Measurements from ENCODE around the gene TMEM91. TPM values are rescaled to one million over a fixed set of nuclear protein-coding genes. Genes with fewer than 3 reads are reported as not detected.

The TMEM91 gene
- total and polyA plus RNA-seq, 2 of the 4 experiments (the other 2 are of a cell fraction), result 1.4 to 4.8 TPM

DNA sequence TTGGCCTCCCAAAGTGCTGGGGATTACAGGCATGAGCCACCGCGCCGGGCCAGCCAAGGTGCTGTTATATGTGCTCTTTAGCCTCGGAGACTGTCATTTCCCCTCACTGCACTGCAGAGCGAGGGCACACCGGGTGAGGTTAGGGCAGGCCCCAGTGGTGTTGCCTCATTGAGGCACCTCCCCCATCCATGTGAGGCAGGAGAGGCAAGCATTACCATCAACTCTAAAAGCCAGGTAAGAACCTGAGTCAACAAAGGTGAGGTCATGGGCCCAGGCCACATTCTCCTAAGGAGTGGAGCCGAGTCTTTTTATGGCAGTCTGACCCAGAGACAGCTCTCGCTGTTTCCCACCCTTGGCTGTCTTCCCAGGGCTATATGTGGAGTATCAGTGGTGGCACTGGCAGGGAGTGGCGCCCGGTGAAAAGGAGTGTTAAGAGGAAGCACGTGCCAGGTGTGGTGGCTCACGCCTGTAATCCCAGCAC is 39.9 kb downstream of the TMEM91 start:
- Histone ChIP-seq H2BK15ac (ENCODE audit: low read depth, low read length) (no peak overlapping the region), H3K4me2 (ENCODE audit: low read depth, low read length) (no peak overlapping the region), H3K56ac (ENCODE audit: extremely low read depth, insufficient read depth, low read length) (no peak overlapping the region), H3K79me1 (ENCODE audit: low read depth in 1 of 2, low read length in 2 of 2) (no peaks in the 10 kb centered on the region; a peak in 1 of 4 replicates), H4K91ac (ENCODE audit: insufficient read depth, low read depth, low read length) (no peak overlapping the region), H3K27me3 (ENCODE audit: control insufficient read depth, insufficient read depth, low read length) (no peaks in the 10 kb centered on the region), H3K18ac (ENCODE audit: low read depth, low read length) (no peak overlapping the region), H2AFZ (replicated peaks; ENCODE audit: low read length, poor library complexity) (no peak overlapping the region), H2AK5ac (ENCODE audit: low read depth, low read length) (no peak overlapping the region), H3K27ac (ENCODE audit: insufficient read depth, low read length) (no peak overlapping the region), H2AK9ac (replicated peaks; ENCODE audit: low read depth, low read length, poor library complexity) (no peak overlapping the region), H3K9me3 (ENCODE audit: control insufficient read depth, insufficient read depth, low read length) (no peaks in the 10 kb centered on the region), H4K20me1 (ENCODE audit: insufficient read depth, low read length) (no peaks in the 10 kb centered on the region), H3K36me3 (ENCODE audit: control insufficient read depth, insufficient read depth, low read length) (peaks cover 51% of the 10 kb centered on the region), H3K23ac (ENCODE audit: low read depth, low read length) (no peak overlapping the region), H2BK20ac (ENCODE audit: low read depth, low read length) (no peak overlapping the region), H3K4me3 (ENCODE audit: insufficient read depth, low read depth, low read length) (no peak overlapping the region), H3K9ac (ENCODE audit: low read depth, low read length) (no peak overlapping the region), H3K4ac (ENCODE audit: low read depth, low read length) (no peak overlapping the region), H4K8ac (ENCODE audit: low read depth in 2 of 2, low read length in 2 of 2) (no peak overlapping the region), H3K14ac (replicated peaks; ENCODE audit: low read depth, low read length) (no peak overlapping the region), H2BK5ac (ENCODE audit: low read depth, low read length, poor library complexity, severe bottlenecking) (no peak overlapping the region), H3K4me1 (ENCODE audit: control insufficient read depth, insufficient read depth, low read length) (no peaks in the 10 kb centered on the region), H4K5ac (ENCODE audit: low read depth, low read length) (no peak overlapping the region), H2BK120ac (ENCODE audit: low read depth, low read length) (no peak overlapping the region), H3K9me1 (ENCODE audit: insufficient read depth, low read length) (no peaks in the 10 kb centered on the region; the same call in 1 of the 2 replicates)
- ChIA-PET POLR2A (ENCODE audit: unreplicated experiment) (no interaction called here), CTCF (no interaction called here)
- in situ Hi-C loops (cut with MboI; ENCODE audit: low sequenced_read_pairs), result no loop called here
- DNase-seq, result no peak
- no TSS peak for BruUV-seq (replicated peaks)
- TF ChIP-seq CHD1 (IDR thresholded peaks at IDR 0.05; ENCODE audit: low read depth, low read length) (no peak), BHLHE40 (IDR thresholded peaks at IDR 0.05; ENCODE audit: low read depth, low read length) (no peak), MAFK (IDR thresholded peaks at IDR 0.05; ENCODE audit: low read depth, low read length) (no peak), ELK1 (IDR thresholded peaks at IDR 0.05; ENCODE audit: borderline replicate concordance, low read depth, low read length) (no peak), POLR2A (IDR thresholded peaks at IDR 0.05; ENCODE audit: low read depth, low read length) (no peak), RCOR1 (IDR thresholded peaks at IDR 0.05; ENCODE audit: insufficient replicate concordance, low read length) (no peak), CEBPB (IDR thresholded peaks at IDR 0.05; ENCODE audit: low read depth, low read length) (no peak), USF2 (IDR thresholded peaks at IDR 0.05; ENCODE audit: low read depth, low read length) (no peak), NFE2L2 (IDR thresholded peaks at IDR 0.05; ENCODE audit: low read depth, low read length) (no peak), MXI1 (IDR thresholded peaks at IDR 0.05; ENCODE audit: borderline replicate concordance, low read depth, low read length) (no peak), FOS (IDR thresholded peaks at IDR 0.05; ENCODE audit: low read depth, low read length) (no peak), RFX5 (IDR thresholded peaks at IDR 0.05; ENCODE audit: low read depth, low read length) (no peak), RAD21 (IDR thresholded peaks at IDR 0.05; ENCODE audit: low read length) (no peak), MAZ (IDR thresholded peaks at IDR 0.05; ENCODE audit: borderline replicate concordance, low read depth, low read length) (no peak), SMC3 (IDR thresholded peaks at IDR 0.05; ENCODE audit: low read depth, low read length) (no peak)
- TF ChIP-seq, protein P1, sequence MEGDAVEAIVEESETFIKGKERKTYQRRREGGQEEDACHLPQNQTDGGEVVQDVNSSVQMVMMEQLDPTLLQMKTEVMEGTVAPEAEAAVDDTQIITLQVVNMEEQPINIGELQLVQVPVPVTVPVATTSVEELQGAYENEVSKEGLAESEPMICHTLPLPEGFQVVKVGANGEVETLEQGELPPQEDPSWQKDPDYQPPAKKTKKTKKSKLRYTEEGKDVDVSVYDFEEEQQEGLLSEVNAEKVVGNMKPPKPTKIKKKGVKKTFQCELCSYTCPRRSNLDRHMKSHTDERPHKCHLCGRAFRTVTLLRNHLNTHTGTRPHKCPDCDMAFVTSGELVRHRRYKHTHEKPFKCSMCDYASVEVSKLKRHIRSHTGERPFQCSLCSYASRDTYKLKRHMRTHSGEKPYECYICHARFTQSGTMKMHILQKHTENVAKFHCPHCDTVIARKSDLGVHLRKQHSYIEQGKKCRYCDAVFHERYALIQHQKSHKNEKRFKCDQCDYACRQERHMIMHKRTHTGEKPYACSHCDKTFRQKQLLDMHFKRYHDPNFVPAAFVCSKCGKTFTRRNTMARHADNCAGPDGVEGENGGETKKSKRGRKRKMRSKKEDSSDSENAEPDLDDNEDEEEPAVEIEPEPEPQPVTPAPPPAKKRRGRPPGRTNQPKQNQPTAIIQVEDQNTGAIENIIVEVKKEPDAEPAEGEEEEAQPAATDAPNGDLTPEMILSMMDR (conservative IDR thresholded peaks at IDR 0.05; ENCODE audit: low read depth, low read length), result no peak
- no peak for ATAC-seq (ENCODE audit: low read depth)
- dilution Hi-C loops (cut with HindIII; ENCODE audit: low sequenced_read_pairs, unreplicated experiment), result no loop called here
- WGBS, 2 experiments (ENCODE audit: extremely low coverage in 2 of 2, insufficient read length in 1 of 2), result 89% methylated on average over 6 of the region's 12 CpGs; no CpG with 5 or more reads in 1 of the 2 experiments
- intact Hi-C loops (cut with micrococcal nuclease), result no loop called here
